Vagina (tissue), 2 donors: ENCODE data around the gene FADS2.

Source experiments
- CTCF ChIP-seq, 3 experiments: fragments of 450-650 bp in 2 of 3; fragments of 200-600 bp in 1 of 3; sonication (generic) in 1 of 3; IDR thresholded peaks; one replicate each; pipeline ENCODE4 v1.5.1; 2017 to 2019; ENCODE audit warnings: antibody characterized with exemption in 3 of 3, mild to moderate bottlenecking in 2 of 3, moderate library complexity in 2 of 3
- POLR2A ChIP-seq, 2 donors: fragments of 450-650 bp; IDR thresholded peaks; one replicate each; pipeline ENCODE4 v1.6.1; 2017; ENCODE audit warnings: antibody characterized with exemption in 2 of 2, mild to moderate bottlenecking in 2 of 2, moderate library complexity in 2 of 2
- POLR2AphosphoS5 ChIP-seq, 2 donors: sonication (generic); formaldehyde crosslinking; IDR thresholded peaks; one replicate each; pipeline ENCODE4 v1.9.0; 2017; ENCODE audit warnings: antibody characterized with exemption in 2 of 2, mild to moderate bottlenecking in 2 of 2, low read depth in 1 of 2; ENCODE audit not compliant: insufficient read depth in 1 of 2

GRCh38 chr11:61869429-61869707 lies 41.3 kb downstream of the FADS2 start:
- TF ChIP-seq CTCF (IDR thresholded peaks at IDR 0.05) (no peak), POLR2A (IDR thresholded peaks at IDR 0.05) (no peak), POLR2AphosphoS5 (IDR thresholded peaks at IDR 0.05; ENCODE audit: insufficient read depth in 1 of 2, low read depth in 1 of 2) (no peak)
